Measurements from ENCODE around the gene SH3D19.
A peak's percentile ranks its signal among the peaks of the same experiment; 100 is the strongest.
"Not testable (repeated sequence)": the region's sequence is repeated elsewhere in the genome, so short reads cannot be mapped to it uniquely, and the experiment has no call there.

Gene SH3D19

GRCh38 chr4:151142758-151143157, 182.6 kb downstream of the SH3D19 start:
- DNase-seq: no peak

GRCh38 chr4:151139814-151140213, 185.6 kb downstream of the SH3D19 start:
- DNase-seq: no peak

- not testable (repeated sequence) for DNase-seq
These were observed 189.4 kb downstream of the SH3D19 start for GRCh38 chr4:151136048-151136447.

- DNase-seq: no peak
These were observed 192.1 kb downstream of the SH3D19 start for GRCh38 chr4:151133311-151133710.

GRCh38 chr4:151129796-151130195, 195.6 kb downstream of the SH3D19 start:
- DNase-seq: no peak

- DNase-seq: peak; percentile 48
These were observed 207.9 kb downstream of the SH3D19 start for GRCh38 chr4:151117371-151117962.

- no peak for DNase-seq
These were observed 210.4 kb downstream of the SH3D19 start for GRCh38 chr4:151114986-151115385.

GRCh38 chr4:151114338-151114737, 211.1 kb downstream of the SH3D19 start:
- no peak for DNase-seq

- no peak for DNase-seq
These were observed 215.2 kb downstream of the SH3D19 start for GRCh38 chr4:151110236-151110635.

- no peak for DNase-seq
These were observed 218.3 kb downstream of the SH3D19 start for GRCh38 chr4:151107063-151107462.

- DNase-seq: no peak
These were observed 219.9 kb downstream of the SH3D19 start for GRCh38 chr4:151105454-151106032.

GRCh38 chr4:151104621-151105020, 220.8 kb downstream of the SH3D19 start:
- no peak for DNase-seq

- no peak for DNase-seq
These were observed 221.6 kb downstream of the SH3D19 start for GRCh38 chr4:151103758-151104157.

- no peak for DNase-seq
These were observed 224.9 kb downstream of the SH3D19 start for GRCh38 chr4:151100531-151100930.

- no peak for DNase-seq
These were observed 225.4 kb downstream of the SH3D19 start for GRCh38 chr4:151099976-151100417.

GRCh38 chr4:151099229-151099975, 226.0 kb downstream of the SH3D19 start, which contains the start of gene RPS3A:
RPS3A (plus strand) TSS chr4:151099628; CDS start chr4:151099653, 25 bp downstream.
- peak; percentile 98 for DNase-seq

- DNase-seq: no peak
These were observed 226.5 kb downstream of the SH3D19 start for GRCh38 chr4:151098979-151099228.

- no peak for DNase-seq
These were observed 227.6 kb downstream of the SH3D19 start for GRCh38 chr4:151097759-151098158.

GRCh38 chr4:151095142-151095541, 230.3 kb downstream of the SH3D19 start:
- DNase-seq: no peak

- no peak for DNase-seq
These were observed 231.1 kb downstream of the SH3D19 start for GRCh38 chr4:151094290-151094751.

GRCh38 chr4:151093203-151093602, 232.2 kb downstream of the SH3D19 start:
- DNase-seq: no peak

- no peak for DNase-seq
These were observed 232.9 kb downstream of the SH3D19 start for GRCh38 chr4:151092488-151092887.

- DNase-seq: no peak
These were observed 234.4 kb downstream of the SH3D19 start for GRCh38 chr4:151091047-151091446.

- no peak for DNase-seq
These were observed 237.9 kb downstream of the SH3D19 start for GRCh38 chr4:151087467-151087866.

Data from activated naive CD4-positive, alpha-beta T cell treated with Interleukin-2 at 50 U/mL for 16 hours (primary cell).